Smooth muscle cell of the brain vasculature (primary cell): ENCODE results near the gene MROH9.
"Not testable (repeated sequence)": the region's sequence is repeated elsewhere in the genome, so short reads cannot be mapped to it uniquely, and the experiment has no call there.

Source experiments
- DNase-seq: peaks from one replicate; pipeline ENCODE4 v3.0.0-alpha.2; 2012; ENCODE audit warnings: low read depth, low spot score

Gene MROH9, protein sequence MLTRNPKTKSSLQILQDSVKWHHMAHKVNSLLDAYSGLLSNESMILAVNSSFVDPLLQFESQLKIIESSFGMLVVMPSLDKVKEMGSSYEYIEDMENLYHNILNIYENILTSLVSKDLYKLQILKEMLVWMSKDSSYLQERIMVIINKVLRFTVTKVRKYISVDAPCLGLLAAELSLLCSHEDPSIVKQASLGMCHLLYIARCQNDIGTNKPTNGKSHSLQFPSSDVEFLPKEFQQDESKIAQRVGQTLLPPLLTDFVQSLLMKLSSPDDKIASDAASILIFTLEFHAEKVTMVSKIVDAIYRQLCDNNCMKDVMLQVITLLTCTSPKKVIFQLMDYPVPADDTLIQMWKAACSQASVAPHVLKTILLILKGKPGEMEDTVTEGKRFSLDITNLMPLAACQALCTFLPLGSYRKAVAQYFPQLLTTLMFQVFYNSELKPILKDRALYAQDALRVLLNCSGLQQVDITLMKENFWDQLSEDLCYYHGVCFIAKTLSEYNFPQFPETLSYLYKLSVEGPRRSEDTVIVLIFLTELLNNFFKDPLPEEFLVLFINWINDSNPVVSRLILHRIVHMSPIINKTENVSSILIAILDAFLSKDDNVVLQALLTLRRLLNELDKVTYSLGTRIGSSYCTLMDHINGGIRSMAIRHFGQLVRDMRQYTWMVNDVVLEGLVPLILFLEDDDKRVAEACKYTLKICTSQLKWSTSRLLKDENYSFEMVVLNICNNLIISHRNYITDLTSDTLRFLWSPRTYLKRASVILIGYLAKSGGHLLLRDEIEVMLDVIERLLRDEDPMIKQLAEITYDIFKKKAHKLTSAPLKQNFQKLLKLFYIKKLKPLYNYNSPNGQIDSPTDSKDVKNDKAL

DNA sequence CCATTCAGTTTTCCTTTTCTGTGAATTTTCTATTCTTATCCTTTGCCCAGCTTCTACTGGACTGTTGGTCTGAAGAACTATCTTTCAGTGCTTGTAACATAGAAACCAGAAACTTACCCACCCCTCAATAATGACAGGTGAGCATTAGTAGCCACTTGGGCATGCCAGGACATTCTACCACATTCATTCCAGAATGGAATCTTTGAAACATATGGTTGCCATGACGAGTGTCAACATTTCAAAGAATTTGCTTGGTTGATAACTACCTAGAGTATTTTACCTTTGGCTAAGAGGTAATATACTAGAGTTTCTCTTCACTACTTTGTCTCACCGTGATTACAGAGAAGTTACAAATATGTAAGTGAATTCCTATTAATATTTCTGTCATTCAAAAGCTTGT is at the start of gene MROH9:
MROH9 (plus strand) TSS at position 304 of the 400 bp plus-strand sequence. CDS start 10,023 bp downstream, outside the sequence.
- no peak for DNase-seq

DNA sequence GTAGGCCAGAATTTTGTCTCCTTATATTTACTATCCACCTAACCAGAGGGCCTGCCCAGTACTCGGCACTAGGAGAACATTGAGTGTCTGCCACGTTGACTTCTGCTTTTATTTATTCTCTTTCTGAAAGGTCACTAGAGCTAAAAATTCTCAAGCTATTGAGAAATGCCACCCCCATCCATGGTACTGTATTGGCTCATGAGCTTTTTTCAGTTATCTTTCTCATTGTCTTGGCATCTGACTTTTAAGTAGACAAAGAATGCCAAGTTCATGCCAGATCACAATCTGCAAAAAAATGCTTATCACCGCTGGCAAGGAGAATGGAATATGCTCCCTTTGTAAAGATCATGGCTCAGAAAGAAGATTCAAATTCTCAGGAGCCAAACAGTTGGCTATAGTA is 49.8 kb upstream of the MROH9 start:
- no peak for DNase-seq

DNA sequence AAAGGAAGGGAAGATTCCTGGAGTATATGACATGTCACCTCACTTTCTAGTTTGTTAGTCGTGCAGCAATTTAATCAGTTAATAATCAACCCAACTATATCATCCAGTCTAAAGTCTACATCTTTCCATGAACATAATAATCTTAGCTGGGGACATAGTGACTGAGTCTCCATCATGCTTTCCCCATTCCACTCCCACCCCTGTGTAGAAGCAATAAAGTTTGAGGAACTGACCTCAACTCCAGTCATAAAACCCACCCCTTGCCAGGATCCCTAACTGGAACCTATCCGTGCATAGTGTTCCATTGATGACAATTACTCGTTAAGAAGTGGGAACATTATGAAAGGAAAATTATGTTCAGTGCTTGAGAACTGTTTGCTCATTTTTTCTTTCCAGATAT is 48.9 kb upstream of the MROH9 start:
- DNase-seq: no peak

DNA sequence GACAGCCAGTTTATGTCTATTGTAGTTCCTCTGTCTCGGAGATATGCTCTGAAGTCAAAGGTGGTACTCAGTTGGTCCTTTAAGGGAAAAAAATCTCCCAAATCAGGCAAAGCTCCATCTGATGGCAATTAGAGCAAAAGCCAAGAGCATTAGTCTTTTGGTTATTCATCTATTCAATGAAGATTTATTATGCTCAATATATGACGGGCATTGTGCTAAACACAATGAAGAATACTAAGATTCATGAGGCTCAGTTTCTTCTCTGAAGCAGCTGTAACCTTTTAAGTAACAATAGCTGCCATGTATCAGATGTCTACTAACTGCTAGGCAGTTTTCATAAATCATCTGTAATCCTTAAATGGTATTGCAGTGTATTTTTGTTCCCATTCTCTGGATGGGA is 47.6 kb upstream of the MROH9 start:
- no peak for DNase-seq

DNA sequence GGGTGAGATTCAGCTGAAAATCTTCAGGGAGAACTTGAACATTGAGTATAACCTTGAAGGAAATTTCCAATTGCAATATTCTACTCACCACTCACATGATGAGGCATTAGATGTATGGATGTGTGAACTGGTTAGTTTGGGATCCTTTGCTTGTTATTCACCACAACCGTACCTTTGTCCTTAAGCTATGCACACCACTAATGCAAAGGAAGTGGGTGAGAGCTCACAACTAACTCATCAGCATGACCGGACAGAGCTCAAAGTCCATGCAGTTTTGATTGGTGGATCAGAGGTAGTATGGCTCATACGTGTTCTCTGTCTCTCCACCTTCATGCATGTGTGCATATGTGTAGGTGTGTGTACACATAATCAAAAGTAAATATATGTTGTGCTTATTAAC is 43.5 kb upstream of the MROH9 start:
- no peak for DNase-seq

DNA sequence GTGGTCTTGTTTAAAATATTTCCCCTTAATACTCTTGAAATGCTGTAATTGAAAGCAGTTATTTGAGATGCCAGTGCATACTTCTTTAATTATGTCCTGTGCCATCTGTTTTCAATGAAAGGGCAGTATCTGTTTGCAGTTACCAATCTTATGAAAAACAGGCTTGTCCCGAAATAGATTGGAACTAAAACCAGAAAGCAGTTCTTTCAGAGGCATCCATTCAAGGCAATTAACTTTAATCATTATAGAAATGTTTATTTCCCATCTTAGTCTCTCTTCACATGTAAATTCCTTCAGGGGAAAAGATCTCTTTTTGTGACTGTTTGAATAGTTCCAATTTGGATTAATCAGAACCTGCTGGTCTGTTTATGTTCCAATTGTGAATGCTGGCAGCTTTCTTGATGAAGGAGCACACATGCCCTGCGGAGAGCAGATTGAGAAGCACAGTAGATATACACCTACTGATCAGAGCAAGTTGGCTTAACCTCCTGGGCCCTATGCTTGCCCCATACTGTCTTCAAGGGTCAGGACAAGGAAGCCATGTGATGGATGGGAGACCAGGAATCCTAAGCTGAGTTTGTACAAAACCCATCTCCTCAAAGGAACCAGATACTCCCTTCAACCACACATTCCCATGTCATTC is 41.6 kb upstream of the MROH9 start:
- no peak for DNase-seq

DNA sequence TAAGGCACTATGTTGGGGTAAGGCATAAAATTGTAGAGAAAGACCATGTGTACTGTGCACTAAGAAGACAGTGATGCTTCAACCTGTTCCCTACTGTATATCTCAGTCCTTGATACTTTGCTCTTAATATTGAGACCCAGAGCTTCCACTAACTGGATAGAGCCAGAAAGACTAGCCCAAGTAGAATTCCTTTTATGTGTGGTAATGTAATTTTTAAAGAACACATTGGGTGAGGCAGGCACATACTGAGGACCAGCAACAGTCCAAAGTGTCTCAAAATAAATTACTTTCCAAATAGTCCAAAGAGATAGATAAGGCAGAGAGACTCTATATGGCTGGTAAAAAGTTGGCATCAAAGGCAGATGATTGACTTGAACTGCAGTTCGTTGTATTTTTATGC is 31.4 kb upstream of the MROH9 start:
- DNase-seq: no peak

DNA sequence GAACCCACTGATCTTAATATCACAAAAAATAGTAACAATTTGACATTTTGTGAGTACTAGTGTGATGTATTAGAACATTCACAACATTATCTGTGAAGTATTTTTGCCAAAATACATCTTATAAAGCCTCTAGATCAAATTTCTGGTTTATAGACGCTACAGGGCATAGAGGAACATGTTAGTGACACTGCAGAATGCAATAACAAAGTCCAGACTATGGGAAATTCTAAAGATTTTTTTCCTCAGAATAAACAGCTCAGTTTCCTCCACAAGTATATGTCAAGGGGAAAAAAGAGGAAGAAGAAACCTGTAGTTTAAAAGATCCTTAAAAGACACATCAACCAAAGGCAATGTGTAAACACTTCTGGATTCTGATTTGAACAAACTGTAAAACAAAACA is 26.4 kb upstream of the MROH9 start:
- DNase-seq: no peak

DNA sequence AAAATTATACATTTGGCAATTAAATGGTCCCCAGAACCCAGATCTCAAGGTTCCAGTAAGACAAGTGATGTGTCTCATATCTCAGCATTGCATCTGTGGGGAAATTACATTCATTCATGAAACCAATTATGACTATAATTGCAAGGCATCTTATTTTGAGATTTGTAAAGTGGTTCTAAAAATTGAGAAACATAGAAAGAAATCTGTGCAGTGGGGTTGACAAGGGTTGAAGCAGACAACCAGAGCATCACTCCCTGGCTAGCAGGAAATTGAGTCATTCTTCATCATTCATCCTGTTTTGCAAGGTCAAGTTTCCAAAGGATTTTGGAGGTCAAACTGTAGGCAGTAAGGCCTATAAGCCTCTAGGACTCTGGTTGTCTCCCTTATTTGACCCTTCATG is 25.1 kb upstream of the MROH9 start:
- DNase-seq: peak; percentile 18

DNA sequence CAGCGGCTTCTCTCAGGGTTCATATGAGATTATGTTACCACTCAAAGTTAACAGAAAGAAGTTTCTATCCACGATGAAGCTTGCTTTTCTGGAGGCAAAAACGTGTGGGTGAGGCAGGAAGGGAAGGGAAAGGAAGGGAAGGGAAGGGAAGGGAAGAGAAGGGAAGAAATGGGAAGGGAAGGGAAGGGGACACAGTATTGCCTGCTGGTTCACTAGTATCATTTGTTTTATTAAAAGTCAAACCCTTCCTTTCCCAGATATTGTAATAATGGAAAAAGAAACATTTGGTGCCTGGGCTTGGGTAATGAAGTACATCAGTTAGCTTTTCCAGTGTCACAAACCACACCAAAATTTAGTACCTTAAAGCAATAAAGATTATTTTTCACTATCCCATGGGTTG is 18.0 kb upstream of the MROH9 start:
- DNase-seq: no peak

DNA sequence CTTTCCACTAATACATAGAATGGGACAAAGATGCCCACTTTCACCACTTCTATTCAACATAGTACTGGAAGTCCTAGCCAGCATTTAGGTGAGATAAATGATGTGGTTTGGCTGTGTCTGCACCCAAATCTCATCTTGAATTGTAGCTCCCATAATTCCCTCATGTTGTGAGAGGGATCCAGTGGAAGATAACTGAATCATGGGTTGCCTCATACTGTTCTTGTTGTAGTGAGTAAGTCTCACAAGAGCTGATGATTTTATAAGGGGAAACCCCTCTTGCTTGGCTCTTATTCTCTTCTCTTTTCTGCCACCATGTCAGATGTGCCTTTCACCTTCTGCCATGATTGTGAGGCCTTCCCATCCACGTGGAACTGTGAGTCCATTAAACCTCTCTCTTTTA is 10.7 kb upstream of the MROH9 start:
- not testable (repeated sequence) for DNase-seq

DNA sequence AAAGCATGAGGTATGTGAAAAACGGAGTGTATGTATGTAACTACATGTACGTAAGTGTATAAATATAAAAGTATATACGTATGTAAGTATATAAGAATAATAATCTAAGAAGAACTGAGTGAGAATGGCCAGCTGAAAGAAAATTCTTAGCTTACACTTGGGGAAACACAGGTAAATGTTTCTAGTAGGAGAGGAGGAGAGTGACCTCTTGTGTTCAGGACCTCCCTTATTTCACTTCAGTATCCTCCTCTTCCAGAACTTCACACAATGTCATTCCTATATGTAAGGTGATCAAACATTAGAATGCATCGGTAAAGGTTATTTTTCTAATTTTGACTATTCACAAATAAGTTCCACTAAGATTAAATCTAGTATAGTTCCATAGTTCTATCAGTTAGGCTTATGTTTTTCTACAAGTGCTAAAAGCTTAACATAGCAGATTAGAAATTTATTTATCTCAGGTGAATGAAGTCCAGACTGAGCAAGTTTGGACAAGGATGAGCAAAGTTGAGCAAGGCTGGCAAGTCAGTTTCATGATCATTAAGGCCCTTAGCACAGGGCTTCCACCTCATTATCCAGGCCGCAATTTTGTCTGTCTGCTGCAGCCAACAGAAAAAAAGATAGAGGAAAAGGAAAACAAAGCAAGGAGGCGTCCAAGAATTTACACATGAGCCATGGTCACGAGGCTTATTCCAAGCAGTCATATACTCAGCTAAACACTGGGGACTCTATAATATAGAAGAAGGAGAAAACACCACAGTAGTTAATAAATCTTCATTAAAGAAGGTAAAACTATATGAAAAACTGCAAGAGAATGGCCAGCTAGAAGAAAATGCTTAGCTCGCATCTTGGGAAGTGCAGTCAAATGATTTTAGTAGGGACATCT is 7.1 kb upstream of the MROH9 start:
- no peak for DNase-seq

DNA sequence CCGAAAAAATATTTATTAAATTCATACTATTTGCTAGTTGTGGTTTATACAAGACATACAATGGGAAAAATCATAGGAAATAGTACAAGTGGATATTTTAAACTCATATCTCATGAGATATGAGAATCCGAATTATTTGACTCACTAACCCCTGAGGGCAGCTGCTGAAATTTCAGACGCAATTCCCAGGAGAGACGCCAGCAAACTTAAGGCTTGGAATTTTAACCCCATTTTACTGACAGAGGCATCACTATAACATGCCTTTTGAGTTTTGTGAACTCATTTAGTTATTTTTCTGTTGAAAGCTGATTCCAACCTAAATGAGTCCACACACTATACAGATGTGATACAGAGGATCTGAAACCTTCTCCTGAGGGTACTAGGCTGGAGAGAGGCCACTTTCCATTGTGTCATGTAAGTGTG is 5.9 kb upstream of the MROH9 start:
- DNase-seq: peak; percentile 9

DNA sequence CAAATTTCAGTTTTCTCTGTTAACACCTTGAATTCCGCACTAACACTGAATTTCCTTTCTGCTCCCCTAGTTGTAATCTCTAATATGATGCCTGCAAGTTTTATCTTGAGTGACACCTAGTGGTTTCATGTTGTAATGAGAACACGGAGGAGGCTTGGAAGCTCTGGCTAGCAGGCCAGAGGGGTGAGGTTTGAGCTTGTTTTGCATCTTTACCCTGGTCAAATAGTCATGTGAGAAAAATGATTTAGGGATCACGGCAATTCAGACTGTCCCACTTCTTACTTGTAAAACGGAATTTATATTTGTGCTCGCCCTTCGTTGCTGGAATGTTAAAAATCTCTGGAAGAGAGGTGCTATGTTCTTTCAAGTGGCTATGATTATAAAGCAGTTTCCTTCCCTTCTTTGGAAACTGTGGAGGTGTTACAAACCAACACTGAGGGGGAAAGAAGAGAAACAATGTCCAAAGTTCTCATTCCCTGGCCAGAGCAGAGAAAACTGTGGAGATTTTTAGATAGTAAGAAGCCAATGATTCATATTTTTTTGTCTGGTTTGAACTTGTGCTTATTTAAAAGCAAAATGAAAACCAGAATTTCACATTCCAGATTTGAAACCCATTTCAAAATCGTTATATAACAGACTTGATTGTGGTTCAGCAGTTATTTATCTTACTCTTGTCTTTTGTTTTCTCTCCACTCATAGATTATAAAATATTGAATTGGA is 5.3 kb upstream of the MROH9 start:
- peak; percentile 41 for DNase-seq

DNA sequence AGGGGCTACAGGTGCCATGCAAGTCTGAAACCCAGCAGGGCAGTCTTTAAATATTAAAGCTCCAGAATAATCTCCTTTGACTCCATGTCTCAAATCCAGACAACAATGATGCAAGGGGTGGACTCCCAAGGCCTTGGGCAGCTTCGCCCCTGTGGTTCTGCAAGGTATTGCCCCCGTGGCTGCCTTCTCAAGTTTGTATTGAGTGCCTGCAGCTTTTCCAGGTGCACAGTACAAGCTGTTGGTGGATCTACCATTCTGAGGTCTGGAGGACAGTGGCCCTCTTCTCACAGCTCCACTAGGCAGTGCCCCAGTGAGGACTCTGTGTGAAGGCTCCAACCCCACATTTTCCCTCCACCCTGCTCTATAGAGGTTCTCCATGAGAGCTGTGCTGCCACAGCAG is 3.7 kb upstream of the MROH9 start:
- DNase-seq: no peak

DNA sequence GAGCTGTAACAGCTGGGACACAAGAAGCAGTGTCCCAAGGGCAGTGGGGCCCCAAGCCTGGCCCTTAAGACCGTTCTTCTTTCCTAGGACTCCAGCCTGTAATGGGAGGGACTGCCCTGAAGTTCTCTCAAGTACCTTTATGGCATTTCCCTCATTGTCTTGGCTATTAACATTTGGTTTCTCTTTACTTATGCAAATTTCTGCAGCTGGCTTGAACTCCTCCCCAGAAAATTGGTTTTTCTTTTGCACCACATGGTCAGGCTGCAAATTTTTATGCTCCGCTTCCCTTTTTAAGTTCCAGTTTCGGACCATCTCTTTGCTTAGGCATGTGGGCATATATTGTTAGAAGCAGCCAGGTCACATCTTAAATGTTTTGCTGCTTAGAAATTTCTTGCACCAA is 3.1 kb upstream of the MROH9 start:
- no peak for DNase-seq

DNA sequence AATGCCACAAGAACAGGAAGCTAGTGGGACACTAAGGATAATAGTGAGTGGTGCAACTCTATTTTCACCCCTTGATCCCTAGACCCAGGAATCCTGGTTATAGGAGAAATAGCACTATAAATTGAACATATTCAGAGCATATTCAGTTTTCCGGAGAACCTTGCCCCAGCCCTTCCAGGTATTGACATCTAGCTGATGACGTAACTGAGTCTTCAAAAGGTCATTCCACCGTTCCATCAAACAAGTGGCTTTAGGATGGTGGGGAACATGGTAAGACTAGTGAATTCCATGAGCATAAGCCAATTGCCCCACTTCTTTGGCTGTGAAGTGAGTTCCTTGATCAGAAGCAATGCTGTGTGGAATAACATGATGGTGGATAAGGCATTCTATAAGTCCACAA is 2.9 kb downstream of the MROH9 start:
- DNase-seq: no peak

DNA sequence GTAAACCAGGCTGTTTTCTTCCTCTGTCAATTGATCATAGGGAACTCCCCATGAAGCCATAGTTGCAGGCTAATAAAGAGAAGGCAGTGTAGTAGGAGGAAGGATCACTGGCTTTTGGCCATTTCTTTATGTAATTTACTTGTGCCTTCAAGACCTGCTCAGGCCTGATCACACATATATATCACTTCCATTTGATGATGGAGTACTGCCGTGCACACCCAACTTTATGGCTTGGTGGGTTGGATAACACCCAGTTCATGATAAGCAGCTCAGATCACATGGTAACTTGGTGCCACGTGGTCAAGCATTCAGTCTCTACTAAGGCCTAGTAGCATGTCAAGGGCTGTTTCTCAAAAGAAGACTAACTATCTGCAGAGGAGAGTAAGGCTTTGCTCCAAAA is 4.1 kb downstream of the MROH9 start:
- no peak for DNase-seq

DNA sequence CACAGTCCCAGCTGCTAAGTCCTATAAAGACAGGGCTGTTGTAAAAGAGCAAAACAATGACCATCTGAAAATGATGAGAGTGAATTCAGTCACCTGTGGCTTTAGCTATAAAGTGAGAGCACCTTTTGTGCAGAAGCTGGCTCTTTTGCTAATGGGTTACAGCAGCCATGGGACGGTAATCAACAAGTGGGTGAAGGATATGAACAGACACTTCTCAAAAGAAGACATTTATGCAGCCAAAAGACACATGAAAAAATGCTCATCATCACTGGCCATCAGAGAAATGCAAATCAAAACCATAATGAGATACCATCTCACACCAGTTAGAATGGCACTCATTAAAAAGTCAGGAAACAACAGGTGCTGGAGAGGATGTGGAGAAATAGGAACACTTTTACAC is 16.4 kb downstream of the MROH9 start:
- DNase-seq: not testable (repeated sequence)

DNA sequence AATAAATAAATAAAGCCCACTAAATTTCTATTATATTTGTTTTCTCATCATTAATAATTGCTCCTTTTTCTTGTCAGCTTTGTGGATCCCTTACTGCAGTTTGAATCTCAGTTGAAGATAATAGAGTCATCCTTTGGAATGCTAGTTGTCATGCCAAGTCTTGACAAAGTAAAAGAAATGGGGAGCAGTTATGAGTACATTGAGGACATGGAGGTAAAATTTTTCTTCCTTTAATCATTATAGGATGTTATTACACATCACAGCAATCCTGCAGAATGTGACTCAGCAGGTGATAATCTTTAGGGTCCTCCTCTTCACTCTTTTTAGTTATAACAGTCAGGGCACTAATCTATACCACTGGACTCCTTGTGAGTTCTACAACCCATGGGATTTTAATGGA is 24.1 kb downstream of the MROH9 start:
- no peak for DNase-seq

DNA sequence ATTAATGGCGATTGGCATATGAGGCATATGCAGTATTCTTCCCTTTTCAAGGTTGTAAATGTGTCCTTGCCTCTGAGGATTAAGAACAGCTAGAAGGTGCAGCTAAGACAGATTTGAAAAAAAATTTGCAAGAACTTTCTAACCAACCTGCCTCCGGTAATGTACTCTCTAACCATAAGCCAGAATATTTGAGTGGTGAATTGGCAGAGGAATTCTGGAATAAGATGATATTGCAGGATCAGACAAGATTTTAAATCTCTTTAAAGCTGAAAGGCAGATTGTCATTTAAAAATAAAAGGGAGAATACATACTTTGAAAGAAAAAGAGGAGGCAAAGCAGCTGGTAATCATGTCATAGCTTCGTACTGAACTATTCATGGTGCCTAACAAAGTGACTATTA is 29.2 kb downstream of the MROH9 start:
- no peak for DNase-seq
